Neuronal stem cell (in vitro differentiated cells): ENCODE results near the gene ADCY1.
A peak's percentile ranks its signal among the peaks of the same experiment; 100 is the strongest.

Experiments used
- DNase-seq: peaks from one replicate; pipeline ENCODE4 v3.0.0-alpha.2; 2013; ENCODE audit warnings: low spot score
- H2AFZ ChIP-seq: one replicate; pipeline ENCODE4 v1.6.1; 2013; ENCODE audit warnings: mild to moderate bottlenecking, low read length, inconsistent platforms
- H2AK5ac ChIP-seq: 2 replicates; pipeline ENCODE4 v1.6.1; 2013; ENCODE audit warnings: low read depth, mild to moderate bottlenecking, inconsistent platforms, low read length, moderate library complexity, mixed read lengths
- H2BK120ac ChIP-seq: 2 replicates; pipeline ENCODE4 v1.6.1; 2013; ENCODE audit warnings: low read depth, mild to moderate bottlenecking, inconsistent platforms, low read length, moderate library complexity, mixed read lengths
- H2BK12ac ChIP-seq: one replicate; pipeline ENCODE4 v1.6.1; 2013; ENCODE audit warnings: low read length, inconsistent platforms
- H2BK15ac ChIP-seq: 2 replicates; pipeline ENCODE4 v1.6.1; 2013; ENCODE audit warnings: mild to moderate bottlenecking, low read length, inconsistent platforms, mixed read lengths
- H2BK5ac ChIP-seq: one replicate; pipeline ENCODE4 v1.6.1; 2013; ENCODE audit warnings: inconsistent platforms, mild to moderate bottlenecking, low read length, moderate library complexity
- H3K14ac ChIP-seq: one replicate; pipeline ENCODE4 v1.6.1; 2013; ENCODE audit warnings: low read length, inconsistent platforms
- H3K18ac ChIP-seq: 2 replicates; pipeline ENCODE4 v1.6.1; 2013; ENCODE audit warnings: low read length, inconsistent platforms
- H3K23ac ChIP-seq: 2 replicates; pipeline ENCODE4 v1.6.1; 2013; ENCODE audit warnings: low read depth, mild to moderate bottlenecking, mixed read lengths, low read length, inconsistent platforms; ENCODE audit not compliant: poor library complexity
- H3K27ac ChIP-seq: replicated peaks from 3 replicates; pipeline ENCODE4 v1.5.1; 2013; ENCODE audit warnings: low read length, inconsistent platforms
- H3K27me3 ChIP-seq, 3 experiments: 2 replicates each; pipeline ENCODE4 v1.6.1; 2013; ENCODE audit warnings: low read length in 3 of 3, mild to moderate bottlenecking in 2 of 3, inconsistent platforms in 1 of 3, low read depth in 1 of 3, mixed read lengths in 1 of 3, moderate library complexity in 1 of 3; ENCODE audit not compliant: control insufficient read depth in 3 of 3, insufficient read depth in 3 of 3
- H3K36me3 ChIP-seq, 2 donors: replicated peaks in 1 of 2; 2 replicates each; pipeline ENCODE4 v1.6.1; 2013; ENCODE audit warnings: low read length in 2 of 2; ENCODE audit not compliant: control insufficient read depth in 2 of 2, insufficient read depth in 2 of 2
- H3K4ac ChIP-seq: 2 replicates; pipeline ENCODE4 v1.6.1; 2013; ENCODE audit warnings: inconsistent platforms, mild to moderate bottlenecking, low read length, moderate library complexity
- H3K4me1 ChIP-seq, 2 donors: 1 replicate in 1 of 2; 2 replicates in 1 of 2; pipeline ENCODE4 v1.6.1; 2013; ENCODE audit warnings: low read length in 2 of 2, low read depth in 1 of 2; ENCODE audit not compliant: control insufficient read depth in 2 of 2, insufficient read depth in 1 of 2
- H3K4me2 ChIP-seq: one replicate; pipeline ENCODE4 v1.6.1; 2013; ENCODE audit warnings: mild to moderate bottlenecking, low read length, inconsistent platforms; ENCODE audit not compliant: insufficient read depth, poor library complexity, severe bottlenecking
- H3K4me3 ChIP-seq, 2 donors: 2 replicates each; pipeline ENCODE4 v1.5.1; 2013; ENCODE audit warnings: low read length in 2 of 2, mild to moderate bottlenecking in 2 of 2, inconsistent platforms in 1 of 2, moderate library complexity in 1 of 2
- H3K79me1 ChIP-seq: one replicate; pipeline ENCODE4 v1.6.1; 2013; ENCODE audit warnings: low read depth, mild to moderate bottlenecking, inconsistent platforms, low read length, moderate library complexity
- H3K9ac ChIP-seq: one replicate; pipeline ENCODE4 v1.6.1; 2013; ENCODE audit warnings: mild to moderate bottlenecking, low read depth, low read length, inconsistent platforms; ENCODE audit not compliant: poor library complexity
- H3K9me3 ChIP-seq, 2 donors: replicated peaks in 1 of 2; 2 replicates each; pipeline versions ENCODE3 to v1.6.1; 2013; ENCODE audit warnings: low read length in 2 of 2, mild to moderate bottlenecking in 2 of 2, inconsistent platforms in 1 of 2, low read depth in 1 of 2, mixed read lengths in 1 of 2, moderate library complexity in 1 of 2; ENCODE audit not compliant: control insufficient read depth in 2 of 2, insufficient read depth in 1 of 2
- H4K8ac ChIP-seq: one replicate; pipeline ENCODE4 v1.6.1; 2013; ENCODE audit warnings: low read depth, mild to moderate bottlenecking, inconsistent platforms, low read length, moderate library complexity
- H4K91ac ChIP-seq: one replicate; pipeline ENCODE4 v1.6.1; 2013; ENCODE audit warnings: low read length, low read depth, mild to moderate bottlenecking, inconsistent platforms; ENCODE audit not compliant: poor library complexity
- WGBS, 2 donors: extraction: QIAGEN DNeasy Blood & Tissue Kit; methylation state at CpG; one replicate each; pipeline ENCODE4 v1.1.7; 2013; ENCODE audit warnings: missing lambda C conversion rate in 2 of 2, mixed read lengths in 1 of 2; ENCODE audit not compliant: insufficient read length in 2 of 2, insufficient replicate concordance in 1 of 2; ENCODE audit errors: extremely low coverage in 2 of 2; 5-methylcytosine and 5-hydroxymethylcytosine counted together

ADCY1 gene

GRCh38 chr7:45716380-45717203 is 142.4 kb downstream of the ADCY1 start:
- H2AK5ac ChIP-seq: peak overlapping the region; percentile 26
- H3K27me3 ChIP-seq: no peaks in the 10 kb centered on the region
- H4K91ac ChIP-seq: no peak overlapping the region
- no peaks in the 10 kb centered on the region for H3K79me1 ChIP-seq
- H2BK120ac ChIP-seq: no peak overlapping the region
- H3K18ac ChIP-seq: no peak overlapping the region
- no peaks in the 10 kb centered on the region for H3K9me3 ChIP-seq
- H4K8ac ChIP-seq: no peak overlapping the region
- H2BK12ac ChIP-seq: no peak overlapping the region
- no peak overlapping the region for H2BK15ac ChIP-seq
- H3K36me3 ChIP-seq: no peaks in the 10 kb centered on the region
- no peak overlapping the region for H3K9ac ChIP-seq
- DNase-seq: no peak
- H2BK5ac ChIP-seq: no peak overlapping the region
- WGBS, 2 donors: no CpG with 5 or more reads among the region's 16 CpGs
- no peak overlapping the region for H3K27ac ChIP-seq
- peak overlapping the region; percentile 16 for H3K23ac ChIP-seq
- H3K4ac ChIP-seq: no peak overlapping the region
- H3K14ac ChIP-seq: no peak overlapping the region
- no peak overlapping the region for H3K4me2 ChIP-seq
- H3K4me1 ChIP-seq: no peaks in the 10 kb centered on the region
- no peak overlapping the region for H2AFZ ChIP-seq
- H3K4me3 ChIP-seq: no peak overlapping the region

GRCh38 chr7:45717537-45718235 is 143.5 kb downstream of the ADCY1 start:
- H4K8ac ChIP-seq: no peak overlapping the region
- H2AFZ ChIP-seq: no peak overlapping the region
- H2BK15ac ChIP-seq: no peak overlapping the region
- H3K4me1 ChIP-seq: peaks cover 0 to 3% of the 10 kb centered on the region in 2 donors
- no peaks in the 10 kb centered on the region for H3K79me1 ChIP-seq
- no CpG with 5 or more reads among the region's 17 CpGs for WGBS, 2 donors
- no peak overlapping the region for H2BK5ac ChIP-seq
- H3K18ac ChIP-seq: no peak overlapping the region
- no peaks in the 10 kb centered on the region for H3K27me3 ChIP-seq
- H3K4ac ChIP-seq: no peak overlapping the region
- H3K4me3 ChIP-seq: no peak overlapping the region
- no peak overlapping the region for H3K9ac ChIP-seq
- H3K23ac ChIP-seq: peak overlapping the region; percentile 70
- H3K36me3 ChIP-seq: peaks cover 0 to 6% of the 10 kb centered on the region in 2 donors
- no peak overlapping the region for H2AK5ac ChIP-seq
- no peak overlapping the region for H3K27ac ChIP-seq
- H4K91ac ChIP-seq: no peak overlapping the region
- peak overlapping the region; percentile 78 for H3K14ac ChIP-seq
- DNase-seq: no peak
- no peaks in the 10 kb centered on the region for H3K9me3 ChIP-seq
- no peak overlapping the region for H2BK12ac ChIP-seq
- no peak overlapping the region for H3K4me2 ChIP-seq
- H2BK120ac ChIP-seq: no peak overlapping the region

GRCh38 chr7:45718464-45719330 is 144.5 kb downstream of the ADCY1 start:
- Histone ChIP-seq H2BK12ac (no peak overlapping the region), H3K4me2 (no peak overlapping the region), H2AK5ac (no peak overlapping the region), H3K4me1 (peaks cover 0 to 3% of the 10 kb centered on the region in 2 donors), H3K18ac (peak overlapping the region; percentile 60), H4K91ac (no peak overlapping the region), H3K27ac (no peak overlapping the region), H2BK120ac (no peak overlapping the region), H3K9me3 (no peaks in the 10 kb centered on the region), H2AFZ (no peak overlapping the region), H3K23ac (peak overlapping the region; percentile 1), H3K79me1 (no peaks in the 10 kb centered on the region), H3K4me3 (no peak overlapping the region), H3K4ac (no peak overlapping the region), H3K36me3 (peaks cover 0 to 14% of the 10 kb centered on the region in 2 donors), H2BK15ac (no peak overlapping the region), H3K14ac (no peak overlapping the region), H3K27me3 (no peaks in the 10 kb centered on the region), H4K8ac (no peak overlapping the region), H2BK5ac (no peak overlapping the region), H3K9ac (no peak overlapping the region)
- no peak for DNase-seq
- WGBS, 2 donors: no CpG with 5 or more reads among the region's 12 CpGs
